GM18520 (cell line): ENCODE measurements around the gene CRTC1.

Experiments
- ATAC-seq: cut with Tn5 transposase; IDR thresholded peaks from one replicate; pipeline ENCODE4 v1.9.1; 2021; ENCODE audit not compliant: unreplicated experiment

The CRTC1 gene

DNA sequence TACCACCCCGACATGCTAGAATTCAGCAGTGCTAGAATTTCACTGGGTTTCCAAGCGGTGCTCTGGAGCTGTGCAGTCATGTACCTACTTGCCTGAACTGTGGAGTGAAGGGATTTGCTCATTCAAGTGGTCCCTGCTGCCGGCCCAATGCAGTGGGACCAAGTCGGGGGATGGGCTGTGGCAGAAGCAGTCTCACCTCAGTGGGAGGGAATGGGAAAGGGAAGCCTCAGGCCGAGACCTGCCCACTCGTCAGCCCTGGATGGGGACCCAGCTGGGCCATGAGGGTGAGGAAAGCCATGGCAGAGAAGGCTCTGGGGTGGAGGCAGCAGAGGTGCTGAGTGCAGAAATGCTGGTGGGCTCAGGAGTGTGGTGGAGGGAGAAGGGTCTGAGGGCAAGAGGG, 31.7 kb upstream of the CRTC1 start:
- ATAC-seq: no peak

- no peak for ATAC-seq
These were observed 29.6 kb upstream of the CRTC1 start for GRCh38 chr19:18653853-18654252.

- ATAC-seq: no peak
These were observed 29.0 kb upstream of the CRTC1 start for GRCh38 chr19:18654469-18654868.

DNA sequence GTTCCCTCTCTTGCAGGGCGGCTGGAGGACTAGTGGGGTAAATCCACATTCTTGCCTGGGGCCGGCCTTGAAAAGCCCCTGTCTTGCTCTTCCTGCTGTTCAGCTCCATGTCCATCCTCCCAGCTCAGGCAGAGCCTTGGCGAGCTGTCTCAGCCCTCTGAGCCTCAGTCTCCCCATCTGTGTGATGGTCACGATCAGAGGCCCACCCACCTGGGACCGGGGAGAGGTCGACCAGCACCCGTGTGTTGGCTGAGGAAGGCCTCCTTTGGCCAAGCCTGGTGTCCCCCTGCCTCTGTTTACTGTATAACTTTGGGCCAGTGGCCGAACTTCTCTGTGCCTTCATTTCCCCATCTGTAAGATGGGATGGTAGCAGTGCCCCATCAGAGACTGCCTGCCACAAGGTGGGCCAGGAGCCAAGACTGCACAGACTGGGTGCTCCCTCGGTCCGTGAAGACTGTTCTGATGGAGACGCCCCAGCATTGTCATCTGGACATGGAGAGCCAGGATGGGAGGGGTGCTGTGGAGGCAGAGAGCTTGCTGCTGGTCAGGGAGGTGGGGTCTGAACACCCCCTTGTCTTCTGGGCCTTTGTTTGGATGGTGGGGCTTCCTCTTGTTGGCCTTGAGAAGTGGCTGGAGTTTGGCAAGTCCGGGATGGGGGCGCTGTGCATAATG, 28.2 kb upstream of the CRTC1 start:
- no peak for ATAC-seq

GRCh38 chr19:18656337-18657086, 27.0 kb upstream of the CRTC1 start:
- ATAC-seq: no peak

DNA sequence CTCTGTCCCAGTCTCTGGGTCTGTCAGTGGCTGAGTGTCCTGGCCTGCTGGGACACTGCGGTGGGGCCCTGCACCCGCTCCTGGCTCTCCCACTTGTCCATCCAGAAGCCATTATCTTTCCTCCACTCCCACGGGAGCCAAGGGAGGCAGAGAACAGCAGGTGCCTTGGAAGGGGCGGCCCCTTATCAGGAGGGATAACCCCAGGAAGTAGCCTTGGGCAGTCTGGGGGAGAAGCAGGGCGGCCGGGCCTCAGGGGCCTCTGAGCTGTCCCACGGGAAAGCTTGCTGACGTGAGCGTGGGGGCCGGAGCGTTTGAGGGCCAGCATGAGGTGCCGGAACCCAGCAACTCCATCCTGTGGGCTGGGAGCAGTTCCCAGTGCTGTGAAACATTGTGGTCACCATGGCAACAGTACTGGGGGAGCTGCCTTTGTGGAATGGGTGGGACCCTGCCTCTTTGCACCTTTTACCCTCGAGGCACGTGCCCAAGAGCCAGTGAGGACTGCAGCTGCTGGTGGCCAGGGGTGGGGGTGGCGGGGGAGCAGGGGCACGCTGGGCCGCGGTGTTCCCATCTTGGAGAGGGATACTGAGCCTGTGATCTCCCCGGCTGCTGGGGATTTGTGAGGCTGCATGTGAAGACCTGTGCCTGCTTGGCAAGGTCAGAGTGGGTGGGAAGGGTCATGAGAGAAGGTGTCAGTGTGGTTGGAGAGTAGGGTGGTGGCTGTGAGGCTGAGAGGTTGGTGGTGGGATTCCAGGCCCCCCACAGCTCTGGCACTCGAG, 25.7 kb upstream of the CRTC1 start:
- no peak for ATAC-seq

DNA sequence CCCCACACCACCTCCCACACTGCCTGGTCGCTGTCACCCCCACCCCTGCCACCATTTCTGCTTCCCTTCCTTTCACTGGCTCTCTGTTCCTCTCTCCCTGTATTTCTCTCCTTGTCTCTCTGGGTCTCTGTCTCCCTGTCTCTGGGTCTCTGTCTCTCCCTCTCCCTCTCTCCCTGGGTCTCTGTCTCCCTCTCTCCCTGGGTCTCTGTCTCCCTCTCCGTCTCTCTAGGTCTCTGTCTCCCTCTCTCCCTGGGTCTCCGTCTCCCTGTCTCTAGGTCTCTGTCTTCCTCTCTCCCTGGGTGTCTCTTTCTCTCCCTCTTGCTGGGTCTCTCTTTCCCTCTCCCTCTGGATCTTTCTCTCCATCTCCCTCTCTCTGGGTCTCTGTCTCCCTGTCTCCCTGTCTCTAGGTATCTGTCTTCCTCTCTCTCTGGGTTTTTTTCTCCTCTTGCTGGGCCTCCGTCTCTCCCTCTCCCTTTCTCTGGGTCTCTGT, 25.1 kb upstream of the CRTC1 start:
- ATAC-seq: no peak

- no peak for ATAC-seq
These were observed 24.0 kb upstream of the CRTC1 start for GRCh38 chr19:18659281-18660050.

DNA sequence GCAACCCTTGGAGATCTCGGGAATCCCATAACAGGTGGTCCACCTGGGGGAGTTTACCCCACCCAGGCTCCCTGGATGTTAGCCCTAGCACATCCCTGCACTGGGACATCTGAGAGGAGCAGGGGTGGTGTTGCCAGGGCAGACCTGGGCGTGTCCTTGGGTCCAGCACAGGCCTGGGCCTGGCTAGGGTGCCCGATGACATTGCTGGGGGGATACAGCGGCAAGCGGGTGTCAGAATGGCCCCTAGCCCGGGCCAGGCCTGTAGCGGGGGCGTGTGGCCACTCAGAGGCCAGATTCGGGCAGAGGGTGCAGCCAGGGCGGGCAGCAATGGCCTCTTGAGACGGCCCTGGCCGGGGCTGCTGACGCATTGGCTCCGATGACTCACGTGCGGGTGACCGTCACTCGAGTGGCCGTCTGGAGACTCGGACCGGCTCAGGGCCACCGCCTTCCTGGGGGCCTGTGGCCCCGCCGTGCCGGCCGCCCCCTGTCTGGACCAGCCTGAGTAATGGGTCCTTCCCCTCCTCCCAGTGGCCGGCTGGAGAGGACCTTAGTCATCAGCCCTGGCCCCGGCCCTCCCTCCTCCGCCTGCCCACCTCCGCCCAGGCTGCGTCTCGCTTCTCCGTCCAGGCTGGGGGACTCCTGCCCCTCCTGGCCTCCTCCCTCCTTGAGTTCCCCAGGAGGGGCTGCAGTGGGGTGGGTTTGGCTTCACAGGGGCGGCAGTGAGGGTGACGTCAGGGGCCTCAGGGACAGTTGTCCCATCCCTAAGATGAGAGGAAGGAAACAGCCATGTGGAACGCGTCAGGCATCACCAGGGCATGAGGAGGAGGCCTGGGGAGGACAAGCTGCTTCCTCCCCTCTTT, 23.2 kb upstream of the CRTC1 start:
- ATAC-seq: no peak

DNA sequence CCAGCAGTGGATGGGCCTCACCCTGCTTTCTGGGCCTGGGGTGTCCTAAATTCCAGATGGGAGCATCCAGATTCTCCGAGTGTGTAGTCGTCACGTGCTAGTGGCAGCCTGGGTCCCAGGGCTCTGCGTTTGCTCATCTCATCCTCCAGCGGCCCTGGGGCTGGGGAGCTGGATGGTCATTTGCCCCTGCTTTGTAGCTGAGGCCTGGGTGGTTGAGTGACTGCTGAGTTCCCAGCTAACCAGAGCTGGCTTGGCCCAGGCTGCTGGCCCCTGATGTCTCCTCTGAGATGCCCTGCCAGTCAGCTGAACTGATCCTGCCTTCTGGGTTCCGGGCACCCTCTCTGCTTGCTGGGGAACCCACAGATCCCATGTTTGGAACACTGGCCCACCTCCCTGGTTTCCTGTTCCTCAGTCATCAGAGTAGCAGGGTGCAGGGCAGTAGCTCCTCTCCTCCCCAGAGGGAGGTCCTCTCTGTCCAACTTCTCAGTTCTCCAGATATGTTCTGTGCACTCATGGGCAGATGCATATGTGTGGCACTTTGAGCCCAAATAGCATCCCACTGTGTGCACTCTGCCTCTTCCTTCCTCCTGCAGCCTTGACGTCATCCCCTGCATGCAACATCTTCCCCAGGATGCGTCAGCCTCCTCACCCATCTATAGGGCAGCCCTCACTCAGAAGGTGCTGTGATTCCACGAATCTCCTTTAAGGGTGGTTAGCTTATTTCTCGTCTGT, 22.4 kb upstream of the CRTC1 start:
- ATAC-seq: no peak

DNA sequence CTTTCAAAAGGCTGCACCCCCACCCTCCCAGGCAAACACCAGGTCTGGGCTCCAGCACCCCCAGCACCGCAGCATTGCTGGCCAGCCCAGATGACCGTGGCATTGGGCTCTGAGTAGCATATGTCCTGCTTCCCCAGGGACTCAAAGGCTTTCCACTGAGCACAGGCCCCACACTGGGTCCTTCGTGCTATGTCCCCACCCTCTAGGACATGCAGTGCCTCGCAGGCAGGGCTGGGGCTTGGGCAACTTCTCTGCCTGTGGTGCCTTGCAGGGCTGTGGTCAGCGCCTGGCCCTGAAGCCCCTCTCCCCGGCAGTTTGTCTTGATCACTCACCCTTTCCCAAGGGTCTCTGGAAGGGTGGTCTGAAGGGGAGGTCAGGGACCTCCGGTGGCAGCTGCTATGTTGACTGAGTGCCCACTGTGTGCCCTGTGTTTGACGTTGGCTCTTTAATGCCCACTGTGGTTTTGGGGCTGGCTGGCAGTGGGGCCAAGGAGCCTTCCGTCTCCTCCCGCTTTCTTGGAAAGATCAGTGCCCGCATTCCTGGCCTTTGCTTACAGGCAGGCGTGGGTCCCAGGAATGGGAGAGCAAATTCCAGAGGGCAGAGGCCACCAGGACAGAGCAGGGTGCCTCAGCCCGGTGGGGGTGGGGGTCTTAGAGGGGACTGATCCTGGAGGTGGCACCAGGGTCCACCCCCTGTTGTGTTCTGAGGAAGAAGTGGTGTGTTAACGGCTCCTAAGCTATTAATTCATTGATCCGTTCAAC, 20.3 kb upstream of the CRTC1 start:
- ATAC-seq: no peak

DNA sequence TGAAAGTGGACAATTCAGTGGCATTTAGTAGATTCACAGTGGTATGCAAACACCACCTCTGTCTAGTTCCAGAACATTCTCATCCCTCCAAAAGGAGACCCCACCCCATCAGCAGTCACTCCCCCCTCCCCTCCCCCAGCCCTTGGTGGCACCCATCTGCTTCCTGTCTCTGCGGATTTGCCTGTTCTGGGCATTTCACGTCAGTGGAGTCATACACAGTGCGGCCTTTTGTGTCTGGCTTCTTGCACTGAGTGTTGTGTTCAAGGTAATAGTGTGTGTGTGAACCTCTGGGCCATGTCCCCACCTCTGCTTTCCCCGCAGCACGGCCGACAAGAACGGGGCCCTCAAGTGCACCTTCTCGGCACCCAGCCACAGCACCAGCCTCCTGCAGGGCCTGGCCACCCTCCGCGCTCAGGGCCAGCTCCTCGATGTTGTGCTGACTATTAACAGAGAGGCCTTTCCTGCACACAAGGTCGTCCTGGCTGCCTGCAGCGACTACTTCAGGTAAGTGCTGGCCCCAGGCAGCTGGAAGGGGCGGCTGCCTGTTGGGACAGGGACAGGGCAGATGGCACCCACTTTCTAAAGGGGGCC, 19.4 kb upstream of the CRTC1 start:
- no peak for ATAC-seq

DNA sequence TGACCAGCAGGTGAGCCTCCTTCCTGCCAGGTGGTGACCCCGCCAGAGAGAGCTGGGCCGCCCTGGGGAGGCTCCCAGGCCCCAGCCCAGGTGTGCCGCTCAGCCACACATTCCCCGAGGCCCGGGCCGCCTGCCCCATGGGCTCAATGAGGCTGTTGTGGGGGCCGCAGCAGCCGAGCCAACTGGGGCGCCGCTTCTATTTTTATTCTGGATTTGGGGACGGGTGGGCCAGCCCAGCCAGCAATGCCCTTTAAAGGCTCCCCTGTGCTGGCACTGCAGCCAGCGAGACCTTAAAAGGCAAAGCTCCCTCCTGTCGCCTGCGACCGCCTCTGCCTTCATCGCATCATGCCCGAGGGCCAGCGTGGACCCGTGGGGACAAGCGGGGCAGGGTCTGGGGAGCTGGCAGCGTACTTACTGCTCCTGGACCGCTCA, 17.7 kb upstream of the CRTC1 start:
- ATAC-seq: no peak

GRCh38 chr19:18666317-18666716, 17.2 kb upstream of the CRTC1 start:
- ATAC-seq: no peak

DNA sequence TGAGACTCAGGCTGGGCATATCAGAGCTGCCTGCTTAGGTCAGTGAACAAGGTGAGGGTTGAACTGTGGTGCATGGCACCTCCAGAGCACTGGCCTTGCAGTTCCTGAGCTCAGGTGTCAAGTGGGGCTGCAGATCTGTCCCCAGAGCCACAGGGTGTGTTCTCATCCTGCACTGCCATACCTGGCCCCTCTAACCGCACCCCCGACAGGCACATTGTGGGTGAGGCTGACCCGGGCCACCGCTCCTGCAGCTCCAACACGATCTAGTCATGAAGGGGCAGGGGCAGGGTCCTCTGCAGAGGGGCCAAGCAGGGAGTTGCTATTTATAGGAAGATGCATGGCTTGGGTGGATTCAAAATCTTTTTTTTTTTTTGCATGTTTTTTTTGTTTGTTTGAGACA, 16.7 kb upstream of the CRTC1 start:
- ATAC-seq: no peak

GRCh38 chr19:18667531-18668251, 15.8 kb upstream of the CRTC1 start:
- ATAC-seq: no peak

GRCh38 chr19:18668252-18668631, 15.2 kb upstream of the CRTC1 start:
- ATAC-seq: no peak
